GM23248 (cell line): ENCODE measurements around the gene ZBED4. TPM values are rescaled to one million over a fixed set of nuclear protein-coding genes. Genes with fewer than 3 reads are reported as not detected.

ENCODE experiments used
- DNase-seq: peaks from one replicate; pipeline ENCODE4 v3.0.0-alpha.2; 2015
- H2AFZ ChIP-seq: fragments of 200-600 bp; sonication (generic); 2 replicates; pipeline ENCODE4 v1.6.1; 2016; ENCODE audit warnings: antibody characterized with exemption
- H3F3A ChIP-seq: fragments of 200-600 bp; sonication (generic); 2 replicates; pipeline ENCODE4 v1.6.1; 2016; ENCODE audit warnings: mild to moderate bottlenecking, antibody characterized with exemption, mixed run types; ENCODE audit not compliant: insufficient read depth
- H3K27ac ChIP-seq: fragments of 200-600 bp; sonication (generic); 2 replicates; pipeline ENCODE4 v1.5.1; 2016; ENCODE audit warnings: mild to moderate bottlenecking
- H3K27me3 ChIP-seq: fragments of 200-600 bp; sonication (generic); replicated peaks from 2 replicates; pipeline ENCODE4 v1.6.1; 2016; ENCODE audit warnings: mild to moderate bottlenecking; ENCODE audit not compliant: insufficient read depth
- H3K36me3 ChIP-seq: fragments of 200-600 bp; sonication (generic); 2 replicates; pipeline ENCODE4 v1.6.1; 2016; ENCODE audit warnings: low read depth, mild to moderate bottlenecking
- H3K4me1 ChIP-seq: fragments of 200-600 bp; sonication (generic); 2 replicates; pipeline ENCODE4 v1.6.1; 2016; ENCODE audit warnings: mild to moderate bottlenecking; ENCODE audit not compliant: insufficient read depth
- H3K4me2 ChIP-seq: fragments of 200-600 bp; sonication (generic); one replicate; pipeline ENCODE4 v1.6.1; 2016; ENCODE audit warnings: mild to moderate bottlenecking; ENCODE audit not compliant: unreplicated experiment
- H3K4me3 ChIP-seq: fragments of 200-600 bp; sonication (generic); 2 replicates; pipeline ENCODE4 v1.5.1; 2016; ENCODE audit warnings: mild to moderate bottlenecking
- H3K79me2 ChIP-seq: fragments of 200-600 bp; sonication (generic); 2 replicates; pipeline ENCODE4 v1.6.1; 2016; ENCODE audit warnings: mild to moderate bottlenecking; ENCODE audit not compliant: insufficient read depth
- H3K9ac ChIP-seq: fragments of 200-600 bp; sonication (generic); 2 replicates; pipeline ENCODE4 v1.6.1; 2016; ENCODE audit warnings: mild to moderate bottlenecking
- H3K9me2 ChIP-seq: fragments of 200-600 bp; sonication (generic); 2 replicates; pipeline ENCODE4 v1.6.1; 2016; ENCODE audit warnings: mixed run types, mild to moderate bottlenecking, moderate library complexity; ENCODE audit not compliant: insufficient read depth
- H3K9me3 ChIP-seq: fragments of 200-600 bp; sonication (generic); one replicate; pipeline ENCODE4 v1.6.1; 2017; ENCODE audit warnings: low read depth
- H4K20me1 ChIP-seq: fragments of 200-600 bp; sonication (generic); 2 replicates; pipeline ENCODE4 v1.6.0; 2016; ENCODE audit not compliant: insufficient read depth
- EZH2 ChIP-seq: fragments of 200-600 bp; sonication (generic); IDR thresholded peaks from 2 replicates; pipeline ENCODE4 v1.6.1; 2018; ENCODE audit warnings: antibody characterized with exemption, mild to moderate bottlenecking; ENCODE audit not compliant: insufficient read depth, poor library complexity, severe bottlenecking
- EZH2phosphoT487 ChIP-seq: fragments of 200-600 bp; sonication (generic); IDR thresholded peaks from 2 replicates; pipeline ENCODE4 v1.6.1; 2018; ENCODE audit warnings: antibody characterized with exemption, moderate library complexity, mild to moderate bottlenecking, low read depth; ENCODE audit not compliant: insufficient read depth
- WGBS, 2 experiments: methylation state at CpG; one replicate each; pipeline ENCODE4 v1.1.6; 2015 to 2017; ENCODE audit warnings: low lambda C conversion rate in 2 of 2, low coverage in 1 of 2; ENCODE audit errors: missing lambda C conversion rate in 2 of 2; 5-methylcytosine and 5-hydroxymethylcytosine counted together
- in situ Hi-C: fragments of 300-500 bp; cut with MboI; formaldehyde crosslinking; loops from 2 replicates; pipeline ENCODE4 v1.15.0; 2020
- polyA plus RNA-seq: library from polyadenylated mRNA; unstranded; fragments of >200 nt; fragmentation: Nextera tagmentation; extraction: Ambion mirVana; gene quantifications from 2 replicates; pipeline ENCODE4 v1.2.1, GENCODE V29; 2016
- total RNA-seq: library from RNA; depleted of rRNA; stranded (reverse); fragments of >200 nt; shearing (Covaris generic); gene quantifications from 2 replicates; pipeline ENCODE4 v1.2.3, GENCODE V29; 2014

Gene ZBED4
- total and polyA plus RNA-seq, 2 experiments from 2014 or later, result 5.0 to 7.7 TPM

- in situ Hi-C loops, result no loop called here
- Histone ChIP-seq H3K4me3 (no peak overlapping the region), H4K20me1 (no peaks in the 10 kb centered on the region), H3K9ac (no peak overlapping the region), H3K79me2 (peaks cover 3% of the 10 kb centered on the region; the same call in 1 of the 2 replicates), H3K27me3 (no peaks in the 10 kb centered on the region), H3K9me3 (no peaks in the 10 kb centered on the region), H3K27ac (no peak overlapping the region), H3K4me1 (no peaks in the 10 kb centered on the region), H3K4me2 (no peak overlapping the region), H3K9me2 (no peaks in the 10 kb centered on the region), H3K36me3 (peaks cover 4% of the 10 kb centered on the region; the same call in 1 of the 2 replicates), H2AFZ (no peak overlapping the region), H3F3A (no peaks in the 10 kb centered on the region)
- no peak for DNase-seq
- 93 to 95% methylated on average over 8 of the region's 8 CpGs for WGBS, 2 experiments
- TF ChIP-seq EZH2 (no peak), EZH2phosphoT487 (no peak)
These were observed 43.5 kb downstream of the ZBED4 start for GRCh38 chr22:49897015-49897684.

GRCh38 chr22:49899530-49899929 is 45.9 kb downstream of the ZBED4 start:
- TF ChIP-seq EZH2phosphoT487 (no peak), EZH2 (no peak)
- H3F3A ChIP-seq, result no peaks in the 10 kb centered on the region
- no peak overlapping the region for H3K9ac ChIP-seq
- peaks cover 4% of the 10 kb centered on the region; the same call in 1 of the 2 replicates for H3K36me3 ChIP-seq
- H3K27me3 ChIP-seq, result no peaks in the 10 kb centered on the region
- no peaks in the 10 kb centered on the region for H3K4me1 ChIP-seq
- H4K20me1 ChIP-seq, result no peaks in the 10 kb centered on the region
- no peak overlapping the region for H3K27ac ChIP-seq
- H3K79me2 ChIP-seq, result no peaks in the 10 kb centered on the region
- no peaks in the 10 kb centered on the region for H3K9me3 ChIP-seq
- no peak for DNase-seq
- H3K4me2 ChIP-seq, result no peak overlapping the region
- no peak overlapping the region for H3K4me3 ChIP-seq
- in situ Hi-C loops, result no loop called here
- 94 to 95% methylated on average over 6 of the region's 6 CpGs for WGBS, 2 experiments
- no peak overlapping the region for H2AFZ ChIP-seq
- H3K9me2 ChIP-seq, result no peaks in the 10 kb centered on the region

GRCh38 chr22:49900441-49901230 is 47.0 kb downstream of the ZBED4 start:
- DNase-seq, result no peak
- H3K36me3 ChIP-seq, result peaks cover 4% of the 10 kb centered on the region; the same call in 1 of the 2 replicates
- TF ChIP-seq EZH2phosphoT487 (no peak), EZH2 (no peak)
- H3K9ac ChIP-seq, result no peak overlapping the region
- no peak overlapping the region for H3K4me3 ChIP-seq
- 76 to 78% methylated on average over 30 of the region's 30 CpGs for WGBS, 2 experiments
- in situ Hi-C loops, result no loop called here
- no peaks in the 10 kb centered on the region for H3K9me2 ChIP-seq
- no peak overlapping the region for H3K4me2 ChIP-seq
- H3K9me3 ChIP-seq, result no peaks in the 10 kb centered on the region
- no peak overlapping the region for H2AFZ ChIP-seq
- H3K4me1 ChIP-seq, result no peaks in the 10 kb centered on the region
- H3K27ac ChIP-seq, result no peak overlapping the region
- no peaks in the 10 kb centered on the region for H3F3A ChIP-seq
- H3K27me3 ChIP-seq, result no peaks in the 10 kb centered on the region
- no peaks in the 10 kb centered on the region for H3K79me2 ChIP-seq
- H4K20me1 ChIP-seq, result no peaks in the 10 kb centered on the region

- no peak for TF ChIP-seq EZH2
- 91% methylated on average over 11 of the region's 11 CpGs for WGBS, 2 experiments
- H3K9me3 ChIP-seq, result no peaks in the 10 kb centered on the region
- H3K4me1 ChIP-seq, result no peaks in the 10 kb centered on the region
- H4K20me1 ChIP-seq, result no peaks in the 10 kb centered on the region
- H3K79me2 ChIP-seq, result no peaks in the 10 kb centered on the region
- H3K36me3 ChIP-seq, result peaks cover 4% of the 10 kb centered on the region; the same call in 1 of the 2 replicates
- H2AFZ ChIP-seq, result no peak overlapping the region
- H3K9me2 ChIP-seq, result no peaks in the 10 kb centered on the region
- no peak overlapping the region for H3K27ac ChIP-seq
- H3F3A ChIP-seq, result no peaks in the 10 kb centered on the region
- H3K27me3 ChIP-seq, result no peaks in the 10 kb centered on the region
- DNase-seq, result no peak
- H3K9ac ChIP-seq, result no peak overlapping the region
- no peak overlapping the region for H3K4me2 ChIP-seq
- no peak overlapping the region for H3K4me3 ChIP-seq
- in situ Hi-C loops, result no loop called here
These were observed 47.8 kb downstream of the ZBED4 start for GRCh38 chr22:49901457-49901856.
